ENCODE results near the gene TTC21B.

DNA sequence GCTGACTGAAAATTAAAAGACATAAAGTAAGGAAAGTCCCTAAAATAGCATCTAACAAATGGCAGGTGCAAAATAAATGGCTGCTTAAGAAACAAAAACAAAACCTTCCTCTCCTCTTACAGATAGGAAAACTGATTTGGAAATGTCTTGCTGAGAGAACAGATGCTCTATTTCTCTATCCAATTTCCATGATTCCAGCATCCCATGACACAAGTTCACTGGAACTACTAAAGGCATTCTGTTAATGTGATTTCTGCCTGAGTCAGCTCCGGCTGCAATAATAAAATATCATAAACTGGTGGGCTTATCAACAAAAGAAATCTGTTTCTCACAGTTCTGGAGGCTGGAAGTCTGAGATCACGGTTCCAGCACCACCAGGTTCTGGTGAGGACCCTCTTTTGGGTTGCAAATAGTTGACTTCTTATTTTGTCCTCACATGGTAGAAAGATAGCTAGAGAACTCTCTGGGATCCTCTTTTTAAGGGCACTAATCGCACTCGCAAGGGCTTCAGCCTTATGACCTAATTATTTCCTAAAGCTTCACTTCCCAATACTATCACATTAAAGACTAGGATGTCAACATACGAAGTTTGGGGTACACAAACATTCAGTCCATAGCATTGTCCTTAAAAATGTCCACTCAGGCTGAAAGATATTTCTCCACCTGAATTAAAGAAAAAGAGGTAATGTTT, 81.3 kb downstream of the TTC21B start:
- TF ChIP-seq EP300 (IDR thresholded peaks at IDR 0.05), result no peak
- TF ChIP-seq, protein P1, sequence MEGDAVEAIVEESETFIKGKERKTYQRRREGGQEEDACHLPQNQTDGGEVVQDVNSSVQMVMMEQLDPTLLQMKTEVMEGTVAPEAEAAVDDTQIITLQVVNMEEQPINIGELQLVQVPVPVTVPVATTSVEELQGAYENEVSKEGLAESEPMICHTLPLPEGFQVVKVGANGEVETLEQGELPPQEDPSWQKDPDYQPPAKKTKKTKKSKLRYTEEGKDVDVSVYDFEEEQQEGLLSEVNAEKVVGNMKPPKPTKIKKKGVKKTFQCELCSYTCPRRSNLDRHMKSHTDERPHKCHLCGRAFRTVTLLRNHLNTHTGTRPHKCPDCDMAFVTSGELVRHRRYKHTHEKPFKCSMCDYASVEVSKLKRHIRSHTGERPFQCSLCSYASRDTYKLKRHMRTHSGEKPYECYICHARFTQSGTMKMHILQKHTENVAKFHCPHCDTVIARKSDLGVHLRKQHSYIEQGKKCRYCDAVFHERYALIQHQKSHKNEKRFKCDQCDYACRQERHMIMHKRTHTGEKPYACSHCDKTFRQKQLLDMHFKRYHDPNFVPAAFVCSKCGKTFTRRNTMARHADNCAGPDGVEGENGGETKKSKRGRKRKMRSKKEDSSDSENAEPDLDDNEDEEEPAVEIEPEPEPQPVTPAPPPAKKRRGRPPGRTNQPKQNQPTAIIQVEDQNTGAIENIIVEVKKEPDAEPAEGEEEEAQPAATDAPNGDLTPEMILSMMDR (IDR thresholded peaks at IDR 0.05), result no peak
- no peak for TF ChIP-seq POLR2AphosphoS5 (IDR thresholded peaks at IDR 0.05)

Data from stomach (tissue), 4 donors.